ENCODE results near the gene FAM13A. TPM values are rescaled to one million over a fixed set of nuclear protein-coding genes. Genes with fewer than 3 reads are reported as not detected.

Gene FAM13A
- total RNA-seq, 4 donors from 2014 or later: 61.8 to 217 (median 152) TPM

GRCh38 chr4:88817740-88818139, 239.2 kb downstream of the FAM13A start:
- TF ChIP-seq CTCF (IDR thresholded peaks at IDR 0.05; ENCODE audit: low read depth): no peak

DNA sequence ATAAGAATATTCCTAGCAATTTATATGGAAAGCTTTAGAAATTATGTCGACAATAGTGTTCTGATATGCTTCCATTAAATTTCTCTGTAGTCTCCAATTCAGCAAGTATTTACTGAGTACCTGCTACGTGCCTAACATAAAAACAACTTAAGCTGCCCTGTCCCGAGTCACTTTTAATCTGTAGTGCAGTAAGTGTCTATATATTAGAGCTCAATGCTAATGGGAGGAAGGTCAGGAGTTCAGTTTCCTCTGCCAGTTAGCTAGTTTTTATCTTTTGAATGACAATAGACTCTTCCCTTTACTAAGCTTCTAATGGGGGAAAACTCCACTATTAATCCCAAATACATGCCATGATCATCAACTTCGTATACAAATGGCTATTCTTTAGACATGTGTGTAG, 240.6 kb downstream of the FAM13A start:
- no peak for TF ChIP-seq CTCF (IDR thresholded peaks at IDR 0.05; ENCODE audit: low read depth)

DNA sequence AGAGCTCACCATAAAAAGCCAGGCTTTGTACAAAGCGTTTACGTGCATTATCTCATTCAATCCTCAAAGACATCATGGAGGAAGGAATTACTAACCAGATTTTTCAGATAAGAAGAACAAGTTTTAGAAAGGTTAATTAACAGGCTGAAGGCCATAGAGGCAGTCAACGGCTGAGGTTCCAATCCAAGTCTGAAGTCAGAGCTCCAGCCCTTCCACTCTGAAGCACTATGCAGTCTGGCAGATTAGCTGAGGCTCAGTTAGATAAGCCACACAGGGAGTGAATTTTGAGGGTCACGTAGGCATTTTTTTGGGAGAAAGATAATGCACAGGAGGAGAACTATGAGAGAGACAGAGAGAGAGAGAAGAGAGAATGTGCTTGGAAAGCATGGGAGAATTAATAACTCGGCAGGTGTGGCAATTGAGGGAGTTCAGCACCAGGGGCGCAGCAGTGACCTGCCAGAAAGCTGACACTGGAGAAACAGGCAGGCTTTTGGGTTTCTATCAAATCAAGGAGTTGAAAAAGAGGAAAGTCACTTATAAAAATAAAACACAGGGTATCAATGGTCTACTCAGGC, 242.9 kb downstream of the FAM13A start:
- TF ChIP-seq CTCF (IDR thresholded peaks at IDR 0.05; ENCODE audit: low read depth): no peak

DNA sequence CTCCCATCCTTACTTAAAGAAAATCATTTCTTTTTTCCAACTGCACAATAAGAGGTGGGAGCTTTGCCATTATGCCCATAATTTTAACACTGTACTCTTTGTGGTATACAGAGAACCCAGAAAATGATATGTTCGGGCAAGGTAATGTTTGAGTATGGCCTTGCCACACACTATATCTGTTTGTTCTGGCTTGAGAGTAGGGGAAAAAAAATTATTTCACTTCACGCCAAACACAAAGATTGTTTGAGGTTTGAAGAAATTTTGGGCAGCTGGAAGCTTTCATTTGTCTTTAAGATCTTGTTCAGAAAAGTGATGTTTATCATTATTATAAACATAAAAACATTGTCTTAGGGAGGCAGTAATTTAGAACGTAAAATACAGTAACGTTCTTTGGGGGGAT, 244.0 kb downstream of the FAM13A start:
- TF ChIP-seq CTCF (IDR thresholded peaks at IDR 0.05; ENCODE audit: low read depth): no peak

DNA sequence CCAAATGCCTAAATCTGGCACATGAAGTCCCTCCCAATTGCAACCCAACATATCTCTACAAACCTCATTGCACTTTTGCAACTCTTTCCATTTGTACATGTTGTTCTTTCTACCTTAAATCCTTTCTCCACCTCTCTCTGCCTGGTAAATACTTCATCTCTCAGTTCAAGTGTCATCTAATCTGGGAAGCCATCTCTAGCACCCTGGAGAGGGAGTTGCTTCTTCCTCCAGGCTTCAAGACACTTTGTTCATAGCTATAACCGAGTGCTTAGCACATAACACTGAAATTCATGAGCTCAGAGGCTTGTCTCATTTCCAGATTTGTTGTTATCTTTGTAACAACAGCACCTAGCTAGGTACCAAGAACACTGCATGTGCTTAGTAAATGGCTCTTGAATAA, 244.6 kb downstream of the FAM13A start:
- TF ChIP-seq CTCF (IDR thresholded peaks at IDR 0.05; ENCODE audit: low read depth): no peak

DNA sequence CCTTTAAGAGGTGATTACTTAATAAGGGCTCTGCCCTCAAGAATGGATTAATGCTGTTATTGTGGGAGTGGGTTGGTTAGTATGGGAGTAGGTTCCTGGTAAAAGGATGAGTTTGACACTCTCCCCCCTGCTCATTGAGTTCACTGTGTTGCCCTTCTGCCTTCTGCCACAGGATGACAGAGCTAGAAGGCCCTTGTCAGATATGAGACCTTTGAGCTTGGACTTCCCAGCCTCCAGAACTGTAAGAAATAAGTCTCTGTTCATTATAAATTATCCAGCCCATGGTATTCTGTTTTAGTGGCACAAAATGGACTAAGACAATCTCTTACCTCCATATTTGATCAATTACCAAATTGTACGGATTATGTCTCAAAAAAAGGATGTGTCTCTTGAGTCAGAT, 245.1 kb downstream of the FAM13A start:
- no peak for TF ChIP-seq CTCF (IDR thresholded peaks at IDR 0.05; ENCODE audit: low read depth)

DNA sequence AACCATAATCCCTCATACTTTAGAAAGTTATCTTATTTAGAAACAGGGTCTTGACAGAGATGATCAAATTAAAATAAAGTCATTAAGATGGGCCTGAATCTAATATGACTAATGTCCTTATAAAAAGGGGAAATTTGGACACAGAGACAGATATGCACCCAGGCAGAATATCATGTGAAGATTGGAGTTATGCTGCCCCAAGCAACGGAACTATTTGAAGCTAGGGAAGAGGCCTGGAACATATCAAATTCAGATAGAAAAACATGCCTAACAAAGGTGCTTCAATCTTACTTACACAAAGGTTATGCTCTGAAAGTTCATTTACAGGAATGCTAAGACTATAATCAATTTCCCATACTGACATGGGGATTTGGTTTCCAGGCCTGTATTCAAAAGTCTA, 246.7 kb downstream of the FAM13A start:
- TF ChIP-seq CTCF (IDR thresholded peaks at IDR 0.05; ENCODE audit: low read depth): no peak

Data from subcutaneous adipose tissue (tissue), 4 donors.